ENCODE results near the gene GMDS.

GMDS gene

DNA sequence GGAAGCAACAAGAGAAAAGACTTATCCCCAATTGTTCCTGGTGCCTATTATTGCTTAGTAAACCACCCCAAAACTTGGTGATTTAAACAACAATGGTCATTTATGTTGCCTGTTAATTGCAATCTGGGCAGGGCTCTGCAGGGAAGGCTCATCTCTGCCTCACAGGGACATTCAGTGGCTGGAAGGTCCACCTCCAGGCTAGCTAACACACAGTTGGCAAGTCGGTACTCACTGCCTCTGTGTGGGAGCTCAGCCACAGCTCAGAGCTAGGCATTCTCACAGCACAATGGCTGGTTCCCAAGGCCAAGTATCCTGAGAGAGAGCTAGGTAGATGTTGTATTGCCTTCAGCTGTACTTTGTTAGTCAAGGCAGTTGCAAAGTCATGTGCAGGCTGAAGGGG lies 18.5 kb upstream of the GMDS start:
- Histone ChIP-seq H3K36me3 (ENCODE audit: insufficient read depth, low read length) (peaks cover 15% of the 10 kb centered on the region), H3K9me3 (ENCODE audit: insufficient read depth, low read length, severe bottlenecking) (no peaks in the 10 kb centered on the region), H4K20me1 (ENCODE audit: insufficient read depth, low read length) (no peaks in the 10 kb centered on the region), H3K4me3 (ENCODE audit: low read depth in 1 of 2, low read length in 2 of 2) (no peak overlapping the region), H3K4me1 (ENCODE audit: insufficient read depth, low read length) (no peaks in the 10 kb centered on the region), H3K27ac (ENCODE audit: low read length) (no peak overlapping the region), H3K27me3 (ENCODE audit: insufficient read depth, low read length, poor library complexity) (no peaks in the 10 kb centered on the region), H3K9ac (ENCODE audit: low read depth, low read length) (no peak overlapping the region), H3K4me2 (ENCODE audit: insufficient read depth, low read length) (no peak overlapping the region), H3K79me2 (ENCODE audit: insufficient read depth, low read length) (no peaks in the 10 kb centered on the region), H2AFZ (ENCODE audit: low read depth, low read length) (no peak overlapping the region)
- ATAC-seq (ENCODE audit: insufficient read depth, low read depth) (no peak), DNase-seq (no peak)
- TF ChIP-seq CTCF (IDR thresholded peaks at IDR 0.05; ENCODE audit: borderline replicate concordance, extremely low read depth, low read length, poor library complexity, severe bottlenecking) = no peak
- no peak for TF ChIP-seq EZH2 (IDR thresholded peaks at IDR 0.05; ENCODE audit: borderline replicate concordance, low read depth, low read length, severe bottlenecking)

GRCh38 chr6:2259574-2259973 lies 14.2 kb upstream of the GMDS start:
- Histone ChIP-seq H3K4me3 (ENCODE audit: low read depth in 1 of 2, low read length in 2 of 2) (no peak overlapping the region), H4K20me1 (ENCODE audit: insufficient read depth, low read length) (no peaks in the 10 kb centered on the region), H3K36me3 (ENCODE audit: insufficient read depth, low read length) (peaks cover 13% of the 10 kb centered on the region), H3K4me2 (ENCODE audit: insufficient read depth, low read length) (no peak overlapping the region), H3K9ac (ENCODE audit: low read depth, low read length) (no peak overlapping the region), H2AFZ (ENCODE audit: low read depth, low read length) (no peak overlapping the region), H3K4me1 (ENCODE audit: insufficient read depth, low read length) (no peaks in the 10 kb centered on the region), H3K27ac (ENCODE audit: low read length) (no peak overlapping the region), H3K27me3 (ENCODE audit: insufficient read depth, low read length, poor library complexity) (no peaks in the 10 kb centered on the region), H3K79me2 (ENCODE audit: insufficient read depth, low read length) (no peaks in the 10 kb centered on the region), H3K9me3 (ENCODE audit: insufficient read depth, low read length, severe bottlenecking) (peaks cover 3% of the 10 kb centered on the region)
- TF ChIP-seq EZH2 (IDR thresholded peaks at IDR 0.05; ENCODE audit: borderline replicate concordance, low read depth, low read length, severe bottlenecking) (no peak), CTCF (IDR thresholded peaks at IDR 0.05; ENCODE audit: borderline replicate concordance, extremely low read depth, low read length, poor library complexity, severe bottlenecking) (no peak)
- ATAC-seq (ENCODE audit: insufficient read depth, low read depth) (no peak), DNase-seq (no peak)

DNA sequence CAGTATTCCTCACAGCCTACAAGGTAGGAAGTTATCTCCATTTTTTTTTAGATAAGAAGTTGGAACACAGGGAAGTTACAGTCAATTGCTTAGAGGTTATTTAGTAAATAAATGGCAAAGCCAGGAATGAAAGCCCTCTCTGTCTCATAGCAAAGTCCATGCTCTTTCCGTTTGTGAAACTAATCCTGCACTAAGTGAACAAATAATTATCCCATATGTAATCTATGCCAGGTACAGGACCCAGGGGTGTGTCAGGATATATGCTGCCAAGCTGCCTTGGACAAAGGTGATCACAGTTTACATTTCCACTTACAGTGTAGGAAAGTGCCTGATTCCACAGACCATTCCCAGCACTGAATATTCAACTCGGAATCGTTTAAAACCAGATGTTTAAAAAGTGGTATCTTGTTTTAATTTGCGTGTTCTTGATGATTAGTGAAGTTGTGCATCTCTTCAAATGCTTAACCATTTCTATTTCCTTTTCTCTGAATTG lies 13.6 kb upstream of the GMDS start:
- no peaks in the 10 kb centered on the region for H3K27me3 ChIP-seq (ENCODE audit: insufficient read depth, low read length, poor library complexity)
- H3K9ac ChIP-seq (ENCODE audit: low read depth, low read length) = no peak overlapping the region
- no peaks in the 10 kb centered on the region for H4K20me1 ChIP-seq (ENCODE audit: insufficient read depth, low read length)
- H3K4me1 ChIP-seq (ENCODE audit: insufficient read depth, low read length) = no peaks in the 10 kb centered on the region
- no peak overlapping the region for H3K4me2 ChIP-seq (ENCODE audit: insufficient read depth, low read length)
- H2AFZ ChIP-seq (ENCODE audit: low read depth, low read length) = no peak overlapping the region
- no peak overlapping the region for H3K27ac ChIP-seq (ENCODE audit: low read length)
- ATAC-seq (ENCODE audit: insufficient read depth, low read depth) (no peak), DNase-seq (no peak)
- H3K36me3 ChIP-seq (ENCODE audit: insufficient read depth, low read length) = peaks cover 13% of the 10 kb centered on the region
- H3K4me3 ChIP-seq (ENCODE audit: low read depth in 1 of 2, low read length in 2 of 2) = no peak overlapping the region
- peaks cover 4% of the 10 kb centered on the region for H3K9me3 ChIP-seq (ENCODE audit: insufficient read depth, low read length, severe bottlenecking)
- H3K79me2 ChIP-seq (ENCODE audit: insufficient read depth, low read length) = no peaks in the 10 kb centered on the region
- TF ChIP-seq CTCF (IDR thresholded peaks at IDR 0.05; ENCODE audit: borderline replicate concordance, extremely low read depth, low read length, poor library complexity, severe bottlenecking) (no peak), EZH2 (IDR thresholded peaks at IDR 0.05; ENCODE audit: borderline replicate concordance, low read depth, low read length, severe bottlenecking) (no peak)

DNA sequence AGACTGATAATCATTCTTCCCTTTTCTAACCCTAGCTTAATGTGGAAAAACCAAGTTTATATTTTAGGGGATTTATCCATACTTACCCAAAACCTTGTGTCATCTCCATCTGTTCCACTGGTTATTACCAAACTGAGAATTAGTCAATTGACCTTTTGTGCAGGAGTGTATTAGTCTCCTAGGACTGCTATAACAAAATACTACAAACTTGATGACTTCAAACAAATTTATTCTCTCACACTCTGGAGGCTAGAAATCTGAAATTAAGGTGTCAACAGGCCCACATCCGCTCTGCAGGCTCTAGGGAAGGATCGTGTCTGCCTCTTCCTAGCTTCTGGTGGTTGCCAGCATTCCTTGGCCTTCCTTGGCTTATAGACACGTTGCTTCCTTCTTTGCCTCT lies 12.7 kb upstream of the GMDS start:
- Histone ChIP-seq H3K79me2 (ENCODE audit: insufficient read depth, low read length) (no peaks in the 10 kb centered on the region), H3K27ac (ENCODE audit: low read length) (no peak overlapping the region), H3K9ac (ENCODE audit: low read depth, low read length) (no peak overlapping the region)

More for the DNA sequence above, 12.7 kb upstream of the GMDS start:
- Histone ChIP-seq H3K4me1 (ENCODE audit: insufficient read depth, low read length) (no peaks in the 10 kb centered on the region), H3K36me3 (ENCODE audit: insufficient read depth, low read length) (peaks cover 13% of the 10 kb centered on the region), H3K4me3 (ENCODE audit: low read depth in 1 of 2, low read length in 2 of 2) (no peak overlapping the region), H3K4me2 (ENCODE audit: insufficient read depth, low read length) (no peak overlapping the region), H4K20me1 (ENCODE audit: insufficient read depth, low read length) (no peaks in the 10 kb centered on the region), H2AFZ (ENCODE audit: low read depth, low read length) (no peak overlapping the region), H3K9me3 (ENCODE audit: insufficient read depth, low read length, severe bottlenecking) (peaks cover 4% of the 10 kb centered on the region), H3K27me3 (ENCODE audit: insufficient read depth, low read length, poor library complexity) (no peaks in the 10 kb centered on the region)
- ATAC-seq (ENCODE audit: insufficient read depth, low read depth) (no peak), DNase-seq (no peak)
- TF ChIP-seq CTCF (IDR thresholded peaks at IDR 0.05; ENCODE audit: borderline replicate concordance, extremely low read depth, low read length, poor library complexity, severe bottlenecking) (no peak), EZH2 (IDR thresholded peaks at IDR 0.05; ENCODE audit: borderline replicate concordance, low read depth, low read length, severe bottlenecking) (no peak)

All from DND-41 (cell line).